RPMI7951 (cell line): ENCODE measurements around the gene GGTLC2. TPM values are rescaled to one million over a fixed set of nuclear protein-coding genes. Genes with fewer than 3 reads are reported as not detected.
"Not testable (repeated sequence)": the region's sequence is repeated elsewhere in the genome, so short reads cannot be mapped to it uniquely, and the experiment has no call there.

ENCODE experiments used
- DNase-seq: peaks from one replicate; pipeline ENCODE4 v3.0.0-alpha.2; 2012; ENCODE audit warnings: low read depth
- total RNA-seq: library from RNA; depleted of rRNA; stranded (reverse); fragments of >200 nt; shearing (Covaris generic); gene quantifications from 2 replicates; pipeline ENCODE4 v1.2.3, GENCODE V29; 2014; rRNA removed

Gene GGTLC2
- total RNA-seq: not detected in 2 replicates

DNA sequence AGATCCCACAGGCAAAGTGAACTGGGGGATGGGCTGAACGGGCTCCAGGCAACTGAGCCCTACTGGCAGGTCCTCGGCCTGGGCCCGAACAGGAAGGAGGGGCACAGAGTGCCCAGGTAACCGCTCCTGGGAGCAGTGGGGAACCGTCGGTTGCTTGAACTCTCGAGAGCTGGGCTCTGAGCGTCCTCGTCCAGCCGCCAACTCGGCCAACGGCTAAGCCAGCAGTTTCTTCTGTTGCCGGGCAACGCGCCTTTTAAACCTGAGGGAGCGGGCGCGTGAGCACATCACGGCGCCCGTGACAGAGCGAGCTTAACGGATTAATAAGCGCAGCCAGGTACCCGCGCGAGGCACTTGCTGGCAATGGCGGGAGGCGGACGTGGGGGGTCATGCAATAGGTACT lies at the start of gene GGTLC2:
Gene GGTLC2 (plus strand): TSS at position 301 of the 400 bp plus-strand sequence. CDS start 1,732 bp downstream, outside the sequence.
- not testable (repeated sequence) for DNase-seq

DNA sequence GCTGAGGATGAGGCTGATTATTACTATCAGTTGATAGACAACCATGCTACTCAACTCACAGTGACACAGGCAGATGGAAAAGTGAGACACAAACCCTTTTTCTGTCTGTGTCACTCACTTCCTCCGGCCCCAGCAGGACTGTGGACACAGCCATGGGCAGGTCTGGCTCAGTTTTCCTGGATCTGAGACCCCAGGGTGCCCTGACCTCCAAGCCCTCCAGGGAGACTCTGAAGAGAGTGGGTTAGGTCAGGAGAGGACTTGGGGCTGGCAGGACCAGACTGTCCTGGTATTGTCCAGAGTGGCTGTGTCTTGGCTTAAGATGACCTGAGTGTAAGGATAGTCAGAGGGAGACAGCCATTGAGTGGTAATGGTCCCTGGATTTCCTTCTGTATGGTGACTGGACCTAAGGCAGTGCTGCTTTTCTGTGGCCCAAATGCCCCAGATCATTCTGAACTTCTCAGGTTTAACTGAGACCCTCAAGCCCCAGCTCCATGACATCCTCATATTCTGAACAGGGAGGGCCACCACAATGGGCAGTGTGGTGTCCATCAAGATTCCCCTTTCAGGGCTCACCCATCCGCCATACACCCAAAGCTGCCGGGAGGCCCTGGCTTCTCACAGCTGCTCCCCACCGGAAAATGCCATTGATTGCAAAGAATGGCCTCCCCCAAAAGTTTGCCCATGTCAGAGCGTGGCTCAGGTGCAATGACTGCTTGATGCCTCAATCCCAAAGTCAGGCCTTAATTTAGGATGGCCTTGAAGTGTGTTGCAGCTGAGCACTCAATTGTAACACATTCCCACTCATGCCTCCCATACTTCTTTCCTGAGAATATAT lies 49.2 kb upstream of the GGTLC2 start:
- no peak for DNase-seq

DNA sequence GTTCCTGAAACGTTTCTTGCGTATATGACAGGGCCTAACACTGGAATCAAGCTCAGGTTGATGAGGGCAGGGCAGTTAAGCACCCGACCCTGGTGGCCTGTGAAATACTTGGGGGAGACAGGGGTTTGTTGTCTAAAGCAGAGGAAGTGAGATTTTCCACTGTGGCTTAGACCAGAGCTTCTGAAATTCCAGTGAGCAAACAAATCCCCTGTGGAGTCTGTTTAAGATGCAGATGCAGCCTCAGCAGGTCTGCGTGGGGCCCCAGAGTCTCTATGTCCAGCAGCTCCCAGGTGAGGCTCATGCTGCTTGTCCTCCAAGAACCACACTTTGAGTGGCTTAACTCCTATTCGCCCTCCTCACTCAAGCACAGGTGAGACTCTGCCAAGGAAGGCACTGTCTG lies 46.3 kb upstream of the GGTLC2 start:
- DNase-seq: no peak

DNA sequence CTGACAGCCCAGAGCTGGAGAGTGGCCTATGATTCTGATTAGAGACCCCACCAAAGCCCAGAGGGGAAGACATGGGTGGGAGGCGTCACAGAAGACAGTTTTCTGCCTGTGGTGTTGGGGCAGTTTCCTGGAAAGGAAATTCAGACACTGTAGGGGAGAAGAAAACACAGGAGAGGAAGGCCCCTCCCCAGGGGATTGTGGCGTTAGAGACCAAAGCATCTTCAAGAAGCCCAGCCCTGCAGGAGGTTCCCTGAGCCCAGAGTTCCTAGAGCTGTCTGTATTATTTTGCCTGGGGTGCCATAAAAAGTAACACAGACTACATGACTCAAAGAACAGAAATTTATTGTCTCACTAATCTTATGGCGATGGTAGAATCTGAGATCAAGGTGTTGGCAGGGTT lies 45.2 kb upstream of the GGTLC2 start:
- no peak for DNase-seq

DNA sequence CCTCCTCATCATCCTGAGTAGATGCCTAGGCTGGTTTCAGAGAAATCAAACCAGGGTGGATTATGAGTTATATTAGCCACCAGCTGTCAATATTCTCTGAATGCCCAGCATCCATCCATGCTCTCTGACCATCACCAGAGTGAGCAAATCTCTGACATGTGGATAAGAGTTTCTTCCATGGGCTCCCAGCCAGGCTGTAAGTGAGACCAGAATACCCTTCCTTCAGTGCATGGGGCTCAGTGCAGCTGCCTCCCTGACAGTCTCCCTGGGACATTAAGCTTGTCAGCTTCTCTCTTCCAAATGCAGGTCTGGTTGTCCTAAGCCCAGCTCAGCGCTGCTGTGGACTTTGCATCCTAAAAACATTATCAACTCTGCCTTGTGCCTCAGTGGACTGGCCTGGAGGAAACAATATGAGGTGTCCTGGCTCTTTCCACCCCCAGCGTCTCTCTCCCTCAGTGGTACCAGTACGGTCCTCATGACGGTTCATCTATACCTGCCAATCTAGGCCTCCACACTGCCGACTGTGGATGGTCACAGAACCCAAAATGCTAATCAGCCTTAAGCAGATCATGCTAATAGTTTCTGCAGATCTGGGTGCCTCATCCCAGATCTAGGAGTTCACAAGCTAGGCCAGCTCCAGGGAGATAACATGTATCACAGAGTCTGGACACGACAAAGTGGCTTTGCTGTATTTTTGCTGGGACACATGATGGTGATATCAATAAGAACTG lies 43.7 kb upstream of the GGTLC2 start:
- no peak for DNase-seq

DNA sequence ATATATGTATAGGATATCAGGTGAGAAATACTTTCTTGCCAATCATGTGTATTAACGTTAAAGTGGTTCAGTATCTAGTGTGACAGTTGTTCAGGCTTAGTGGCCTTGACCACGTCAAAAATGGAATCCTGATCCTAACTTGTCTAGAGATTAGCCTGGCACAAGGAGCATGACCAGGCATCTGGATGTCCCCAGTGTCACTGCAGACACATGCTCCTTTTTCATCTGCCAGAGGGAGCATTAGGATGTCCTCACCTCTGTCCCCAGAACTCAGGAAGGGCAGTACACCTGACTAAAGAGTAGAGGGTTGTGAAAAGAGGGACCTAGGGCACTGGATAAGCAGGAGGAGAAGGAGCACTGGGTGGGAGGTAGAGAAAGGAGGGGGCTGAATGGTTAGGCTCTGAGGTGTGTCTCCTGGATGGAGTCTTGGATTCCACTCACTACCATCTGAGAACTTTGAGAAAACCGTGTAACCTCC lies 40.9 kb upstream of the GGTLC2 start:
- no peak for DNase-seq

DNA sequence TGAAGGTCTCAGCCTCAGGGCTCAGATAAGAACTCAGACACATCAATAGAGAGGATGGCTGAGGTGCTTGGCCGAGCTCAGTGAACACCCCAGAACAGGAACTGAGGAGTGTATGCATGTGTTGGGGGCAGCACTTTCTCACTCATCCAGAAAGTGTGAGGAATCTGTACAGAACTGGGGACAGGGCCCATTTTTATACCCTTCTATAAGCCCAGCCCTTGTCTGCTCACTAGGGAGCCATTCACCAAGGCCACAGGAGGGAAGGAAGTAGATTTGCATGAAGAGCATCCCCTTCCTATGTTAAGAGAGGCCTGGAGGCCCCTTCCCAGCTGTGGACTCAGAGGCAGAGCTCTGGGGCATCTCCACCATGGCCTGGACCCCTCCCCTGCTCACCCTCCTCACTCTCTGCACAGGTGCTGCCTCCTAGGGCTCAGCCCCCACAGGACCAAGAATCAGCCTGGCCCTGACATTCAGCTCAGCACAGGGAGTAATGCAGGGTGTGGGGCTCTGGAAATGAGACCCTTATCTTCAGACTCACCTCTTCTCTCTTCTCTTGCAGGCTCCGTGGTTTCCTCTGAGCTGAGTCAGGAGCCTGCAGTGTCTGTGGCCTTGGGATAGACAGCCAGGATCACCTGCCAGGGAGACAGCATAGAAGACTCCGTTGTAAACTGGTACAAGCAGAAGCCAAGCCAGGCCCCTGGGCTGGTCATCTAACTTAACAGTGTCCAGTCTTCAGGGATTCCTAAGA lies 39.9 kb upstream of the GGTLC2 start:
- no peak for DNase-seq

DNA sequence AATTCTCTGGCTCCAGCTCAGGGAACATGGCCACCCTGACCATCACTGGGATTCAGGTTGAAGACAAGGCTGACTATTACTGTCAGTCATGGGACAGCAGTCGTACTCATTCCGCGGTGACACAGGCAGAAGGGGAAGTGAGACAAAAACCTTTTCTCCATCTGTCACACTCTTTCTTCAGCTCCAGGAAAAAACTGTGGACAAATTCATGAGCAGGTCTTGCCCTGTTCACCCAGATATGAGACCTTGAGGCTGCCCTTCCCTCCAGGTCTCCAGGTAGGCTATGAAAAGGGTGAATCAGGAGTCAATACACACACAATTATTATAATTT lies 39.4 kb upstream of the GGTLC2 start:
- no peak for DNase-seq

DNA sequence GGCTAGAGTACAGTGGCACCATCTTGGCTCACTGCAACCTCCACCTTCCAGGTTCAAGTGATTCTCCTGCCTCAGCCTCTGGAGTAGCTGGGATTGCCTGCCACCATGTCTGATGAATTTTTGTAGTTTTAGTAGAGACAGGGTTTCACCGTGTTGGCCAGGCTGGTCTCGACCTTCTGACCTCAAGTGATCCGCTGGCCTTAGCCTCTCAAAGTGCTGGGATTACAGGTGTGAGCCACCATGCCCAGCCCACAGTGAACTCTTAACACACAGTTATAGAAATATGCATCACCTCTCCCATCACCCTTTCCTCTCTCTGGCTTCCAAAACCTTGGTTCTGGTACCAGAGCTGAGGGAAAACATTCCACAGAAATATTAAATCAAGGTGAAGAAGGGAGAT lies 36.4 kb upstream of the GGTLC2 start:
- not testable (repeated sequence) for DNase-seq

DNA sequence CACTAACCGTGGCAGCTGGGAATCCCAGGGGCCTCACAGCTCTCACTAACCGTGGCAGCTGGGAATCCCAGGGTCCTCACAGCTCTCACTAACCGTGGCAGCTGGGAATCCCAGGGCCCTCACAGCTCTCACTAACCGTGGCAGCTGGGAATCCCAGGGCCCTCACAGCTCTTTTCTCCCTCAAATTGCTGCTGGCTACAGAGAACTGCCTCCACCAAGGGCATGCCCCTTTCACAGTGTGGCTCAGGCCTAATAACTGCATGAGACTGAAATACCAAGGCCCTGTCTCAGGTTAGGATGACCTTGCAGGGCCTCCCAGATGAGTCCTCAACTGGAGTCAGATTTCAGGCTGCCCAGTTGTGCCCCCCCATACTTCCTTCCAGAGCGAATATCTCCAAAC lies 35.1 kb upstream of the GGTLC2 start:
- DNase-seq: no peak

DNA sequence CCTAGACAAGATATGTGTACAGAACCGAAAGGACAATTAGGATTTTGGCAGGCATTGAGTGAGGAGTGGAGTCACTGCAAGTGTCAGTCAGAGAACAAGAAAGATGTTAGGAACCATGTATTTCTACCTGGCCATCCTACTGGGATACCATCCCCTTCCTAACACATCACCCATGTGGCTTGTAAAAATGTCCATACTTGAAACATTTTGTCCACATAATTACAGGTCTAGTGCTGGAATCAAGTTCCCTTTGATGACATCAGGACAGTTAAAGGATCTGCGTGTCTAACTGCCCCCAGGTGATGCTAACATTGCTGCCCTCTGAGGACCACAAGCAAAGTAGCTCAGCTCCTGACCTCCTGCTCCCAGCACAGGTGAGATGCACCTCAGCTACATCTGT lies 31.9 kb upstream of the GGTLC2 start:
- DNase-seq: no peak

DNA sequence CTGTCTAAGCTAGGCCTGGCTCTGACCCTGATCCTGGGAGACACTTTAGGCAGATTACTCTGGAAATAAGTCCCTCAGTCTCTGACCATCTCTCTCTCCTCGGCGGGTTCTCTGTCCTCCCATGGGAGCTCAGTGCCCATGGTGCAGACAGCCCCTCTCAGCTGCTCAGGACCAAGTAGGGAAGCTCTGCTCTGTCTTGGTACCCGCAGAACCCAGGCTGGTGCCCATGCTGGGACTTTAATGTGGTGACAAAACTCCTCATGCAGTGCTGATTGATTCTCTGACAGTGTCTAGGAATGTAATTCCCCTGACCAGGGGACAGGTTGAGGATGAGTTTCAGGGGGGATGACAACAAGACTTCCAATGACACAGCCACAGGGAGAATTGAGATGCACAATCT lies 30.3 kb upstream of the GGTLC2 start:
- no peak for DNase-seq

DNA sequence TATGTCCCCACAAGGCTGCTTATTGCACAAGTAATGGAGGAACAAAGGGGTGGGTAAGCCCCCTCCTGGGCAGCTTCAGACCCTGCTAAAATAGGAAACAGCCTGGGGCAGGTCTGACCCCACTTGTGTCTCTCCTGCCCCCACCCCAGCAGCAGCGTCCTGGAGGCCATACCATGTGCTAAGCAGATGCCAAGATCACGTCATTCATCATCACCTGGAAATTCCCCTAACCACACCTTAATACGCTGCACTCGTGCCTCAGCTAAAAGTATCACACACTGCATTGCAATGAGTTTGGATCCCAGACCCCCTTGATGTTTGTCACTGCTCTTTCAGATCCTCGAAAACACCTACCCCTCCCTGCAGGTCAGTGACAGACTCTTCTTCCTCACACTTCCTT lies 27.8 kb upstream of the GGTLC2 start:
- DNase-seq: no peak

DNA sequence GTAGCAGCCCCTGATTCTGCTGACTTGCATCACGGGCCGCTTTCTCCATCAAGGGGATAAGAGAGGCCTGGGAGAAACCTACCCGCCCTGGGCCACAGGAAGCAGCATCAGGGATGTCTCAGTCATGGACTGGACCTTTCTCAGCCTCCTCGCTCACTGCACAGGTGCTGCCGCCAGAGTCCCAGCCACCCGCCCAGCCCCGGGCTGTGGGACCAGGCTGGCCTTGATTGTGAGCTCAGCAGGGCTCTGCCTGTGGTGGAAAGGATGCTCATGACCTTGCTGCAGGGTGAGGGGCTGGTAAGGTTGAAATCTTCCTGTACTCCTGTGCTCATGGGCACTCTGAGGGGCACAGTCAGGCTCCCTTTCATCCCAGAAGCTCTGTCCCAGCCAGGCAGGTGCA lies 26.0 kb upstream of the GGTLC2 start:
- no peak for DNase-seq

DNA sequence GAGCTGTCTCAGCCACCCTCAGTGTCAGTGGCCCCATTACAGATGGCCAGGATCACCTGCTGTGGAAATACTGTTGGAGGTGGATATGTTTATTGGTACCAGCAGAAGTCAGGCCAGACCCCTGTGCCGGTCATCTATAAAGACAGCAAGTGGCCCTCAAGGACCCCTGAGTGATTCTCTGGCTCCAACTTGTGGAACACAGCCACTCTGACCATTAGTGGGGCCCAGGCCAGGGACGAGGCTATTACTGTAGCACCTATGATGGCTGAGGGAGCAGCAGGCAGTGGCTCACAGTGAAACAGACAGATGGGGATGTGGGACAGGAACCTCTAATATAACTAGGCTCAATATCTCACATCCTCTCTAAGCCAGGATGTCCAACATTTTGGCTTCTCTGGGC lies 25.5 kb upstream of the GGTLC2 start:
- no peak for DNase-seq

DNA sequence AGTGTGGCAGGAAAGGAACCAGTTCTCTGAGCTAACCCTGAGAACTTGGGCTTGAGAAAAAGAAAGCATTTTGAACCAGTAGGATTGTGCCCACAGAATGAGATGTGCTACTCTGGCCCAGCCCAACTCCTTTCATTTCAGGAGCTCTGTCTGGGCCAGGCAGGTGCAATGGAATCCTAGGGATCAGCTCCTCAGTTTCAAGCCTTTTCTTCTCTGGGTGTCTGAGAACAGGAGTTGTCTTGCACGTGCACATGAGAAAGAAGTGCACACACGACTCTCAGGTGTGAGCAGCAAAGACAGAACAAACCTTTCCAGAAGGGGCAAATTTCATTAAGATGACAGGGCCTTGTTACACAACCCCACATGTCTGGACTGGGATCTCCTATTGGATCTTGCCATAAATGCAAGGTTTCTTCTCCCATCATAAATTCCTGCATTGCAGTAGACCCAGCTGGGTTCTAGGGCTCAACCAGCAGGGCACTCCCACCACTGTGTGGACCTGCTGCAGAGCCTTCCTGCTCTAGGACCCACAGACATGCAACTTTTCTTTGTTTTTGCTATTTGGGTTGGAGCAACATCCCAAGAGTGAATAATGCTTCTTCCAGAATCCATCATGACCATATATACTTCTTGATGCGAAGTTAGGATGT lies 24.5 kb upstream of the GGTLC2 start:
- no peak for DNase-seq

DNA sequence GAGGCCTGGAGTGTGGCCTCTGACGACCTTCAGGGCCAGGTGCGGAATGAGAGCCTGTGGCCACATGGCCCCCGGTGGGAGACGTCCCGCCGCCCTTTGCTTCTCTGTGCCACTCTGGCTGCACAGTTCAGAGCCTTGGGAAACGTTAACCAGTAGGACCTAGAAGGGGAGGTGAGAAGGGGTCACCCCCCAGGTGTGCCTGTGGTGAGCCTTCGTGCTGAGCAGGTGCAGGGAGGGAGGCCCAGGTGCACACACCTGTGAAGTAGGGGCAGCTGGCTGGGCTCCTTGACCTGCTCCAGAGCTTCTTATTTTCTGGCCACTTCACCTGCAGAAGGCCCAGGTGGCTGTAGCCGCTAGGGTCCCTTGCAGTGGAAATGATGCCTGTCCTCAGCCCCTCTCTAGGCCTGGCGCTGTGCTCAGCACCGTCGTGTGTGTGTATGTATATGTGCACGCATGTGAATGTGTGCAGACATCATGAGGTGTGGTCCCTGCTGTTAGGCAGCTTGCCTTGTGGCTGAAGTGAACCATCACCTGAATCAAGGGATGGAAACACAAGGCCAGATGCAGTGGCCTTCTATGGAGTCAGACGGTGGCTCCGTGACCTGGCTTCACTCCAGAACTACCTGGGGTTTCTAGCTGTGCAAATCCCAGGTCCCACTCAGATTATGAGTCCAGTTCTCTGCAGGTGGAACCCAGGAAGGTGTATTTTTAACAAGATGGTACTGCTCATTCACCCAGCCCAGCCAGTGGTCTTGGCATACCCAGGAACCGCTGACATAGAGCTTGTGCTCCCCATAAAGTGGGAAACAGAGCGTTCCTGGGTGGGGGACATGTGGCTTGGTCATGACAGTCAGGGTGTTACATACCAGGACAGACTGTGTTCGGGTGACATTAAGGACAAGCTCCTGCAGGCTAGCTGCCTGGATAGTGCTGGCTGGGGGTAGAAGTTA lies 15.6 kb upstream of the GGTLC2 start:
- not testable (repeated sequence) for DNase-seq

DNA sequence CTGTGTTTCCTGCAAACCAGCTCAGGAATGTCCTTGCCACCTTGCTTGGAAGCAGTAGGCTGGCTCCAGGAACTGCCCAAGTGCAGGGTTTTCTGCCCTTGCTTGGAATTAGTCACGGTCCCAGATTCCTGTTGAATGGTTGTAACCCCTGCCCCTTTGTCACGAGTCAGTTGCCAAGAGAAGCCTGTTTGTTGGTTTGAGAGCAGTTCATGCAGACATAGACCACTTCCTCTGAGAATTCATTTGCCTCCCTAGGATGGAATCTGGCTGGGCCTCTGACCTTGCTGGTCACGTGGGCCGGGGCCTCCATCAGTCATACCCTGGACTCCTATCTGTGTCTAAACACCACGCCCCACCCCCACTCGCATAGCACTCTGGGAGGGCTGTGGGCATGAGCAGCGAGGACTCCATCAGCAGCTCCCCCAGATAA lies 13.2 kb upstream of the GGTLC2 start:
- not testable (repeated sequence) for DNase-seq

DNA sequence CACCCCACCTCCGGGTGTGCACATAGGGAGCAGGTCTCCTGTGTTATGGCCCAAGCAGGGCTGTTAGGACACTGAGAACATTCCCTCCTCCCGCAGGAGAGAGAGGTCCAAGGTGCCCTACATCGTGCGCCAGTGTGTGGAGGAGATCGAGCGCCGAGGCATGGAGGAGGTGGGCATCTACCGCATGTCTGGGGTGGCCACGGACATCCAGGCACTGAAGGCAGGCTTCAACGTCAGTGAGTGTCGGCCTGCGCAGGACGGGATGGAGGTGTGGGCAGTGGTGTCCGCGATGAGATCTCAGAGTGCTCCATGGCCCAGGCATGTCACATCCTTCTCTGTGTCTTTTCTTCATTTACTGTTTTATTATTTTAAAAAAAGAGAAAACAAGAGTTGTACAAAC lies 12.2 kb upstream of the GGTLC2 start:
- DNase-seq: not testable (repeated sequence)

DNA sequence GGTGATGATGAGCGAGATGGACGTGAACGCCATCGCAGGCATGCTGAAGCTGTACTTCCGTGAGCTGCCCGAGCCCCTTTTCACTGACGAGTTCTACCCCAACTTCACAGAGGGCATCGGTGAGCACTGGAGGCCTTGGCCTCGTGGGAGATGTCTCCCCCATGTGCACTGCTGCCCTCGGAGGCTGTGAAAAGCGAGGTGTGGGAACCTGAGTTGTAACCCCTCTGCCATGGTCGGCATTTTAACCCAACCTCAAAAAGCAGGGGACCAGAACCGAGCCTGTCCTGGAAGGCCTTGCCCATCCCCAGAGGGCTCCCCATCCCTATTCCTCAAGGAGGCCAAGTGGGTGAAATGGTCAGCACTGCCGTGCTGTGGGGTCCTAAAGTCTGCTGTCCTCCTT lies 10.9 kb upstream of the GGTLC2 start:
- DNase-seq: not testable (repeated sequence)

DNA sequence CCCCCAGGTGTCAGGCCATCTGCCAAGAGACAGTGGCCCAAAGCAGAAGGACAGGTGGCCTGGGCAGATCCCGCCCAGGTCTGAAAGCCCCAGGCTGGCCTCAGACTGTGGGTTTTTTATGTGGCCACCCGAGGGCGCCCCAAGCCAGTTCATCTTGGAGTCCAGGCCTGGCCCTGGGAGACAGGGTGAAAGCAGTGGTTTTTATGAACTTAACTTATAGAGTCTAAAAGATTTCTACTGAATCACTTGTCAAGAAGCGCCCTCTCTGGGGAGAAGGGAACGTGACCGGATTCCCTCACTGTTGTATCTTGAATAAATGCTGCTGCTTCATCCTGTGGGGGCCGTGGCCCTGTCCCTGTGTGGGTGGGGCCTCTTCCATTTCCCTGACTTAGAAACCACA lies 8.2 kb upstream of the GGTLC2 start:
- not testable (repeated sequence) for DNase-seq
